GM12892 (cell line): ENCODE measurements around the gene CNOT6L.

Source experiments
- POLR2A ChIP-seq: IDR thresholded peaks from 2 replicates; pipeline ENCODE4 v1.6.1; 2011; ENCODE audit warnings: low read depth, low read length, control low read depth
- POLR2AphosphoS5 ChIP-seq: IDR thresholded peaks from 2 replicates; pipeline ENCODE4 v1.6.1; 2011; ENCODE audit warnings: low read depth, low read length, control low read depth
- TAF1 ChIP-seq: IDR thresholded peaks from 2 replicates; pipeline ENCODE4 v1.6.1; 2011; ENCODE audit warnings: low read depth, mild to moderate bottlenecking, control low read depth, low read length, borderline replicate concordance

DNA sequence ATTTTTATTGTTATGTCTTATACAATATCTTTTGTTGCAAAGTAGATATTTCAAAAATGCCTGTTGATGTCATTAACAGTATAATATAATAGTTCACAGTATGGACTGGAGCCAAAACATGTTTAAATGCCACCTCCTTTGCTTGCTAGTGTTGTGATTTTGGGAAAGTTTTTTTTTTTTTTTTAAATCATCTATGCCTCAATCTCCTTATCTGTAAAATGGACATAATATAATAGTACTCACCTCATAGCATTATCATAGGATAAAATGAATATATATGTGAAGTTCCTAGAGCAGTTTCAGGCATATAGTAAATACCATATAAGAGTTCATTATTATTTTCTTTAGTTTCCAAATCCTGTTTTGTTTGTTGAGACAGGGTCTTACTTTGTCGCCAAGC is 25.2 kb upstream of the CNOT6L start:
- no peak for TF ChIP-seq POLR2A
- no peak for TF ChIP-seq TAF1
- TF ChIP-seq POLR2AphosphoS5: no peak
